Uterus (tissue), 2 donors: Measurements from ENCODE around the gene PTPRN2.

Experiments
- POLR2A ChIP-seq, 2 donors: fragments of 450-650 bp; IDR thresholded peaks; one replicate each; pipeline ENCODE4 v1.6.1; 2016; ENCODE audit warnings: antibody characterized with exemption in 2 of 2, mild to moderate bottlenecking in 1 of 2, moderate library complexity in 1 of 2
- TF ChIP-seq, protein P1 (sequence below), 4 experiments: fragments of 200-600 bp in 2 of 4; fragments of 450-650 bp in 2 of 4; sonication (generic) in 2 of 4; IDR thresholded peaks; one replicate each; pipeline ENCODE4 v1.5.1; 2016 to 2019; ENCODE audit warnings: antibody characterized with exemption in 4 of 4, mild to moderate bottlenecking in 2 of 4, moderate library complexity in 1 of 4

DNA sequence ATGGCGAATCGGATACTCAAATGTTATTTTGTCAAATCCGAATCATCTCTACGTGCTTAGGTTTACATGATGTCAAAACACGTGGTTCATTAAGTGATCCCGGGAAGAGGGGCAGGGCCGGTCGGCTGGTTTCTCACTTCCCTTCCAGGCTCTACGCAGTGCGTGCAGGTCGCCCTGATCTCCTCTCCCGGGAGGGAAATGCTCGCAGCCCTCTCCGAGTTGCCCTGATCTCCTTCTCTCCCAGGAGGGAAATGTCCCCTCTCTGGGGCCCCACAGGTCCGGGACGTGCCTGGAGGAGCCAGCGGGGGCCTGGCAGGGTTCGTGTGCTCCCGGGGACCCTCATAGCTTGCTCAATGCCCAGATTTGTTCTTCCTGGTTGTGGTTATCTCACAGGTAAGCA lies 1048.1 kb downstream of the PTPRN2 start:
- TF ChIP-seq POLR2A (IDR thresholded peaks at IDR 0.05) = no peak
- TF ChIP-seq, protein P1, sequence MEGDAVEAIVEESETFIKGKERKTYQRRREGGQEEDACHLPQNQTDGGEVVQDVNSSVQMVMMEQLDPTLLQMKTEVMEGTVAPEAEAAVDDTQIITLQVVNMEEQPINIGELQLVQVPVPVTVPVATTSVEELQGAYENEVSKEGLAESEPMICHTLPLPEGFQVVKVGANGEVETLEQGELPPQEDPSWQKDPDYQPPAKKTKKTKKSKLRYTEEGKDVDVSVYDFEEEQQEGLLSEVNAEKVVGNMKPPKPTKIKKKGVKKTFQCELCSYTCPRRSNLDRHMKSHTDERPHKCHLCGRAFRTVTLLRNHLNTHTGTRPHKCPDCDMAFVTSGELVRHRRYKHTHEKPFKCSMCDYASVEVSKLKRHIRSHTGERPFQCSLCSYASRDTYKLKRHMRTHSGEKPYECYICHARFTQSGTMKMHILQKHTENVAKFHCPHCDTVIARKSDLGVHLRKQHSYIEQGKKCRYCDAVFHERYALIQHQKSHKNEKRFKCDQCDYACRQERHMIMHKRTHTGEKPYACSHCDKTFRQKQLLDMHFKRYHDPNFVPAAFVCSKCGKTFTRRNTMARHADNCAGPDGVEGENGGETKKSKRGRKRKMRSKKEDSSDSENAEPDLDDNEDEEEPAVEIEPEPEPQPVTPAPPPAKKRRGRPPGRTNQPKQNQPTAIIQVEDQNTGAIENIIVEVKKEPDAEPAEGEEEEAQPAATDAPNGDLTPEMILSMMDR (IDR thresholded peaks at IDR 0.05) = no peak
